SK-N-SH treated with all-trans-retinoic acid at 6 μM for 48 hours (cell line): ENCODE results near the gene LDLRAD2.

Source experiments
- OSR1 ChIP-seq: fragments of 250-450 bp; sonication (Bioruptor Pico); IDR thresholded peaks from 2 replicates; pipeline ENCODE4 v1.8.0; 2022; ENCODE audit warnings: moderate library complexity, mild to moderate bottlenecking, inconsistent platforms
- RARB ChIP-seq: fragments of 250-450 bp; sonication (Bioruptor Pico); IDR thresholded peaks from 2 replicates; pipeline ENCODE4 v1.8.0; 2021; ENCODE audit warnings: mild to moderate bottlenecking, moderate library complexity
- TCF4 ChIP-seq: fragments of 250-450 bp; sonication (Bioruptor Pico); IDR thresholded peaks from 2 replicates; pipeline ENCODE4 v1.8.0; 2021; ENCODE audit warnings: mild to moderate bottlenecking, moderate library complexity, borderline replicate concordance
- TOX ChIP-seq: fragments of 250-450 bp; sonication (Bioruptor Pico); IDR thresholded peaks from 2 replicates; pipeline ENCODE4 v1.8.0; 2021; ENCODE audit warnings: mild to moderate bottlenecking, moderate library complexity, borderline replicate concordance
- ZC3H10 ChIP-seq: fragments of 250-450 bp; sonication (Bioruptor Pico); IDR thresholded peaks from 2 replicates; pipeline ENCODE4 v1.5.1; 2021; ENCODE audit warnings: mild to moderate bottlenecking, moderate library complexity
- ZFP3 ChIP-seq: fragments of 250-450 bp; sonication (Bioruptor Pico); IDR thresholded peaks from 2 replicates; pipeline ENCODE4 v1.5.0; 2020; ENCODE audit warnings: mild to moderate bottlenecking, moderate library complexity
- ZFP30 ChIP-seq: fragments of 450-650 bp; formaldehyde crosslinking; IDR thresholded peaks from 2 replicates; pipeline ENCODE4 v1.5.0; 2022; ENCODE audit warnings: mild to moderate bottlenecking, moderate library complexity
- ZNF8 ChIP-seq: fragments of 450-650 bp; formaldehyde crosslinking; IDR thresholded peaks from 2 replicates; pipeline ENCODE4 v1.5.0; 2020; ENCODE audit warnings: mild to moderate bottlenecking, moderate library complexity

DNA sequence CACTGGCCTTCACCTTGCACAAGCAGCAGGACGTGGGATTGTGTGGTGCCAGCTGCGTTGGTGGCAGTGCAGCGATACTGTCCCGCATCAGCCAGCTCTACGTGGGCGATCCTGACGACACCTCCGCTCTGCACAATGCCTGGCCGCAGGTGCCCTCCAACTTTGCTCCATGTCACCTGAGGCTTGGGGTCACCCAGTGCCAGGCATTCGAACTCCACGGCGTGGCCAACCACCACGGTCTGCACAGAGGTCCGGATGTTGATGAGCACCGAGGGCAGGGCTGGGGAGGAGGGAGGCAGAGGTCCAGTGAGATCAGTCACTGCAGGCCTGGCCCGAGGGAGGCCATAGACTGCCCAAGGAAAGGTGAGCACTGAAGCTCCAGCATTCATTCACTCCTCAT, 22.6 kb downstream of the LDLRAD2 start:
- TF ChIP-seq ZFP30 (CRISPR knock-in tag) (no peak), ZFP3 (no peak), TOX (CRISPR knock-in tag) (no peak), ZNF8 (no peak), TCF4 (CRISPR knock-in tag) (no peak), OSR1 (no peak), ZC3H10 (CRISPR knock-in tag) (no peak), RARB (CRISPR knock-in tag) (no peak)
